Stomach (tissue), 9 donors: Measurements from ENCODE around the gene KRTAP10-9. TPM values are rescaled to one million over a fixed set of nuclear protein-coding genes. Genes with fewer than 3 reads are reported as not detected.
A peak's percentile ranks its signal among the peaks of the same experiment; 100 is the strongest.
"Not testable (repeated sequence)": the region's sequence is repeated elsewhere in the genome, so short reads cannot be mapped to it uniquely, and the experiment has no call there.

Experiments
- DNase-seq, 2 donors: peaks; one replicate each; pipeline versions ENCODE4 v3.0.0 to v3.0.0-alpha.2; 2013 to 2019
- H3K27ac ChIP-seq, 5 donors: fragments of 200-600 bp in 4 of 5; sonication (generic) in 4 of 5; one replicate each; pipeline ENCODE4 v1.5.1; 2013 to 2019; ENCODE audit warnings: mild to moderate bottlenecking in 1 of 5, moderate library complexity in 1 of 5
- H3K27me3 ChIP-seq, 3 donors: fragments of 200-600 bp; sonication (generic); one replicate each; pipeline ENCODE4 v1.5.1; 2017 to 2019; ENCODE audit warnings: mixed run types in 1 of 3
- H3K36me3 ChIP-seq, 4 donors: fragments of 200-600 bp; sonication (generic); 1 replicate in 3 of 4; 2 replicates in 1 of 4; pipeline ENCODE4 v1.5.1; 2016 to 2019
- H3K4me1 ChIP-seq, 4 donors: fragments of 200-600 bp; sonication (generic); one replicate each; pipeline ENCODE4 v1.5.1; 2016 to 2019
- H3K4me3 ChIP-seq, 4 donors: fragments of 200-600 bp; sonication (generic) in 3 of 4; one replicate each; pipeline ENCODE4 v1.5.1; 2016 to 2019; ENCODE audit warnings: mild to moderate bottlenecking in 1 of 4
- H3K9me3 ChIP-seq, 4 donors: fragments of 200-600 bp; sonication (generic); one replicate each; pipeline ENCODE4 v1.5.1; 2016 to 2019
- CTCF ChIP-seq, 7 experiments: fragments of 450-650 bp in 4 of 7; fragments of 200-600 bp in 3 of 7; sonication (generic) in 3 of 7; IDR thresholded peaks; one replicate each; pipeline ENCODE4 v1.5.1; 2016 to 2019; ENCODE audit warnings: antibody characterized with exemption in 7 of 7, control low read depth in 2 of 7, mild to moderate bottlenecking in 1 of 7
- EP300 ChIP-seq: sonication (generic); formaldehyde crosslinking; IDR thresholded peaks from one replicate; pipeline ENCODE4 v1.6.1; 2017; ENCODE audit warnings: antibody characterized with exemption
- POLR2A ChIP-seq, 4 donors: fragments of 450-650 bp; IDR thresholded peaks; one replicate each; pipeline ENCODE4 v1.6.1; 2016; ENCODE audit warnings: antibody characterized with exemption in 4 of 4, control low read depth in 2 of 4, mild to moderate bottlenecking in 1 of 4, moderate library complexity in 1 of 4
- POLR2AphosphoS5 ChIP-seq, 3 donors: sonication (generic); formaldehyde crosslinking; IDR thresholded peaks; one replicate each; pipeline ENCODE4 v1.6.1; 2016; ENCODE audit warnings: antibody characterized with exemption in 3 of 3
- WGBS, 5 donors: extraction: QIAGEN DNeasy Blood & Tissue Kit in 3 of 5; methylation state at CpG; one replicate each; pipeline versions ENCODE4 v1.1.5 to v1.1.7; 2013 to 2018; 5-methylcytosine and 5-hydroxymethylcytosine counted together
- intact Hi-C: fragments of 100-400 bp; cut with DNase I; formaldehyde crosslinking; loops from one replicate; pipeline ENCODE4 v1.15.1; 2023; ENCODE audit warnings: low total_unique reads
- polyA plus RNA-seq, 3 donors: library from polyadenylated mRNA; stranded (reverse); fragments of 200-250 nt; gene quantifications; one replicate each; pipeline ENCODE4 v1.2.3, GENCODE V29; 2013
- total RNA-seq, 5 donors: library from RNA; depleted of rRNA; stranded (reverse); fragments of >200 nt; gene quantifications; one replicate each; pipeline versions ENCODE4 v1.1.0 to v1.2.3, GENCODE V29; 2014 to 2016
- donor health status: healthy with polysubstance abuse.
- donor health status: Bipolar disorder and iron deficiency.
- donor health status: healthy.

Gene KRTAP10-9
- total and polyA plus RNA-seq, 8 donors: not detected

- Histone ChIP-seq H3K4me3 (no peak overlapping the region), H3K36me3 (no peaks in the 10 kb centered on the region), H3K9me3 (peaks cover 0 to 28% (median 21%) of the 10 kb centered on the region in 4 donors), H3K4me1 (no peaks in the 10 kb centered on the region), H3K27me3 (peaks cover 0 to 53% (median 23%) of the 10 kb centered on the region in 3 donors), H3K27ac (no peak overlapping the region)
- intact Hi-C loops: no loop called here
- DNase-seq: peak in 1 of 2 donors; percentile 22
- WGBS, 5 donors: 80 to 90% (median 83%) methylated on average over 10 to 12 of the region's 12 CpGs
- TF ChIP-seq EP300 (no peak), CTCF (IDR thresholded peaks at IDR 0.05) (no peak)
Measured at GRCh38 chr21:44639331-44639655, 12.4 kb downstream of the KRTAP10-9 start.

DNA sequence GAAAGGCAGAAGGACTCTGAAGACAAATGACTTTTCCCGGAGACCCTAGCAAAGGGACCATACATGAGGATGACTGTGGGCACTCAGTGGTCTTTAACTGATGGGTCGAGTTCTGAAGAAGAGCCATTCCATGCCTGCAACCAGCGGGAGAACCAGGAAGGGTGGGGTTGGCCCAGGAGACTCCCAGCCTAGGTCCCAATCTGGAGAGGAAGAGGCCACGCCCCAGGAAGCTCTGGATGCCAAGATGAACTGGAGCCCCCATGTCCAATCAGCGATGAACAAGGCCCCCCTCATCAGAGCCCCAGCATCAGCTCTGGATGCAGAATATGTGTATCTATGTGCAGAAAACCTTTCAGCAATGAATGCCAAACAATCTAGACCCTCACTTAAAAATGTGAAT lies 13.9 kb downstream of the KRTAP10-9 start:
- Histone ChIP-seq H3K9me3 (peaks cover 0 to 41% (median 32%) of the 10 kb centered on the region in 4 donors), H3K36me3 (no peaks in the 10 kb centered on the region), H3K27me3 (peaks cover 0 to 53% (median 23%) of the 10 kb centered on the region in 3 donors), H3K4me3 (no peak overlapping the region), H3K4me1 (no peaks in the 10 kb centered on the region), H3K27ac (no peak overlapping the region)
- intact Hi-C loops: no loop called here
- 74 to 88% (median 85%) methylated on average over 5 of the region's 5 CpGs for WGBS, 5 donors
- no peak for DNase-seq
- TF ChIP-seq CTCF (IDR thresholded peaks at IDR 0.05) (no peak), POLR2AphosphoS5 (IDR thresholded peaks at IDR 0.05) (no peak), EP300 (no peak), POLR2A (IDR thresholded peaks at IDR 0.05) (no peak)

GRCh38 chr21:44643741-44644310 lies 16.9 kb downstream of the KRTAP10-9 start:
- Histone ChIP-seq H3K27ac (no peak overlapping the region), H3K4me3 (no peak overlapping the region), H3K36me3 (no peaks in the 10 kb centered on the region), H3K9me3 (peaks cover 0 to 41% (median 32%) of the 10 kb centered on the region in 4 donors), H3K27me3 (peaks cover 0 to 50% (median 29%) of the 10 kb centered on the region in 3 donors), H3K4me1 (no peaks in the 10 kb centered on the region)
- TF ChIP-seq POLR2AphosphoS5 (IDR thresholded peaks at IDR 0.05) (no peak), CTCF (IDR thresholded peaks at IDR 0.05) (no peak), POLR2A (IDR thresholded peaks at IDR 0.05) (no peak), EP300 (no peak)
- intact Hi-C loops: no loop called here
- peak in 1 of 2 donors; percentile 23 for DNase-seq
- WGBS, 5 donors: 40 to 75% (median 74%) methylated on average over 14 of the region's 14 CpGs

GRCh38 chr21:44644878-44645277 lies 18.0 kb downstream of the KRTAP10-9 start:
- Histone ChIP-seq H3K9me3 (peaks cover 0 to 41% (median 32%) of the 10 kb centered on the region in 4 donors), H3K27ac (no peak overlapping the region), H3K4me1 (no peaks in the 10 kb centered on the region), H3K36me3 (no peaks in the 10 kb centered on the region), H3K4me3 (no peak overlapping the region), H3K27me3 (peaks cover 0 to 49% (median 21%) of the 10 kb centered on the region in 3 donors)
- intact Hi-C loops: no loop called here
- 40 to 51% (median 47%) methylated on average over 2 of the region's 2 CpGs for WGBS, 5 donors
- TF ChIP-seq POLR2AphosphoS5 (IDR thresholded peaks at IDR 0.05): no peak
- TF ChIP-seq EP300: no peak
- no peak for TF ChIP-seq POLR2A (IDR thresholded peaks at IDR 0.05)
- TF ChIP-seq CTCF (IDR thresholded peaks at IDR 0.05): no peak
- no peak for DNase-seq

- intact Hi-C loops, H3K36me3 ChIP-seq, H3K4me1 ChIP-seq, H3K4me3 ChIP-seq, H3K27ac ChIP-seq: not testable (repeated sequence)
- WGBS, 5 donors: 62 to 77% (median 72%) methylated on average over 11 to 21 of the region's 21 CpGs
- Histone ChIP-seq H3K27me3 (peaks cover 0 to 33% (median 21%) of the 10 kb centered on the region in 3 donors), H3K9me3 (peaks cover 0 to 27% (median 18%) of the 10 kb centered on the region in 4 donors)
- DNase-seq: peak in 1 of 2 donors; percentile 13
Measured at GRCh38 chr21:44646366-44647221, 19.7 kb downstream of the KRTAP10-9 start, which contains the start of gene KRTAP10-11. TSS of gene KRTAP10-11 (plus strand) at chr21:44646414. CDS start at chr21:44646459, 45 bp downstream.
